ENCODE data around the gene ZNF814.

GRCh38 chr19:57815247-57816075, 73.4 kb downstream of the ZNF814 start:
- TF ChIP-seq POLR2AphosphoS5 (IDR thresholded peaks at IDR 0.05; ENCODE audit: low read depth, low read length) (no peak), POLR2A (IDR thresholded peaks at IDR 0.05; ENCODE audit: low read depth, low read length) (no peak), POU2F2 (IDR thresholded peaks at IDR 0.05; ENCODE audit: low read depth, low read length) (no peak)
